Heart left ventricle (tissue), 13 donors: ENCODE measurements around the gene DPP9.

Experiments
- POLR2A ChIP-seq, 2 donors: fragments of 450-650 bp; IDR thresholded peaks; one replicate each; pipeline ENCODE4 v1.6.1; 2017; ENCODE audit warnings: antibody characterized with exemption in 2 of 2, mild to moderate bottlenecking in 2 of 2, moderate library complexity in 2 of 2
- TF ChIP-seq, protein P1 (sequence below), 12 donors: fragments of 200-600 bp; sonication (generic) in 4 of 12; IDR thresholded peaks; one replicate each; pipeline versions ENCODE4 v1.5.0 to v1.8.0; 2018 to 2022; ENCODE audit warnings: antibody characterized with exemption in 12 of 12, mild to moderate bottlenecking in 5 of 12
- donor health status: ischemic (EF 13 %, LVEDD 7.1; RV severe dilation, severe dysfunction).
- donor health status: DM: no; HTN: yes; CAD: no.
- donor health status: DM: no; HTN: no; CAD: no.
- donor health status: ischemic (EF 25% LVEDD 6.9; RV normal size, moderate dysfunction).
- donor health status: ischemic (EF 25% LVEDD 5.7; RV mildly dilated, moderate dysfunction).
- donor health status: ischemic (EF 35%, LVEDD 5.7; RV mildly dilated, moderate dysfunction).
- donor health status: nonischemic (EF 11% LVEDD 7.7; RV severe dilation, severe dysfunction).
- donor health status: DM: yes; HTN: yes; CAD: no.
- donor health status: PGD.
- donor health status: ischemic (EF 29% LVEDD 5.4; RV normal size, mild dysfunction).
- donor health status: nonischemic (EF 23%, LVEDD 6.1; RV moderate dilation, normal function).

DNA sequence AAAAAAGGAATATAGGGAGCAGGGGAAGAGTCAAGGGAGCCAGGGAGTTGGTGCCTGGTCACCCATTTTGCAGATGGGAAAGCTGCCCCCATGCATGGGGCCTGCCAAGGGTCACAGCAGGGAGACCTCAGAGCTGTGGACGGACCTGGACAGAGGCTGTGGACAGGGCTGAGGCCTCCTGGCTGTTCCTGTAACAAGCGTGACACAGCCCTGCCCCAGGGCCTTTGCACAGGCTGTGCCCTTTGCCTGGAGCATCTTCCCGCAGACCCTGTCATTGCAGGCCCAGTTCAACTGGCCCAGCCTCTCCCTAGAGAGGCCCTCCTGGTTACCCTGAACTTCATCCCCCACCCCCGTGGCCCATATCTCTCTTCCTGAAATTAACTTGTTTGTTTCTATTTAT is 77.9 kb downstream of the DPP9 start:
- no peak for TF ChIP-seq POLR2A (IDR thresholded peaks at IDR 0.05)
- TF ChIP-seq, protein P1, sequence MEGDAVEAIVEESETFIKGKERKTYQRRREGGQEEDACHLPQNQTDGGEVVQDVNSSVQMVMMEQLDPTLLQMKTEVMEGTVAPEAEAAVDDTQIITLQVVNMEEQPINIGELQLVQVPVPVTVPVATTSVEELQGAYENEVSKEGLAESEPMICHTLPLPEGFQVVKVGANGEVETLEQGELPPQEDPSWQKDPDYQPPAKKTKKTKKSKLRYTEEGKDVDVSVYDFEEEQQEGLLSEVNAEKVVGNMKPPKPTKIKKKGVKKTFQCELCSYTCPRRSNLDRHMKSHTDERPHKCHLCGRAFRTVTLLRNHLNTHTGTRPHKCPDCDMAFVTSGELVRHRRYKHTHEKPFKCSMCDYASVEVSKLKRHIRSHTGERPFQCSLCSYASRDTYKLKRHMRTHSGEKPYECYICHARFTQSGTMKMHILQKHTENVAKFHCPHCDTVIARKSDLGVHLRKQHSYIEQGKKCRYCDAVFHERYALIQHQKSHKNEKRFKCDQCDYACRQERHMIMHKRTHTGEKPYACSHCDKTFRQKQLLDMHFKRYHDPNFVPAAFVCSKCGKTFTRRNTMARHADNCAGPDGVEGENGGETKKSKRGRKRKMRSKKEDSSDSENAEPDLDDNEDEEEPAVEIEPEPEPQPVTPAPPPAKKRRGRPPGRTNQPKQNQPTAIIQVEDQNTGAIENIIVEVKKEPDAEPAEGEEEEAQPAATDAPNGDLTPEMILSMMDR (IDR thresholded peaks at IDR 0.05): no peak
